Keratinocyte (primary cell): ENCODE data around the gene CR1L.

Experiments used
- CTCF ChIP-seq, 3 experiments: IDR thresholded peaks in 1 of 3; conservative IDR thresholded peaks in 1 of 3; optimal IDR thresholded peaks in 1 of 3; 2 replicates in 2 of 3; 3 replicates in 1 of 3; pipeline versions ENCODE3 to v1.5.1; 2011; ENCODE audit warnings: low read length in 3 of 3, mild to moderate bottlenecking in 3 of 3, moderate library complexity in 2 of 3, control low read depth in 1 of 3, inconsistent platforms in 1 of 3; ENCODE audit not compliant: insufficient read depth in 2 of 3; ENCODE audit errors: extremely low read depth in 1 of 3
- EZH2 ChIP-seq: IDR thresholded peaks from one replicate; pipeline ENCODE4 v1.6.1; 2012; ENCODE audit warnings: inconsistent platforms, mild to moderate bottlenecking, low read length, moderate library complexity

DNA sequence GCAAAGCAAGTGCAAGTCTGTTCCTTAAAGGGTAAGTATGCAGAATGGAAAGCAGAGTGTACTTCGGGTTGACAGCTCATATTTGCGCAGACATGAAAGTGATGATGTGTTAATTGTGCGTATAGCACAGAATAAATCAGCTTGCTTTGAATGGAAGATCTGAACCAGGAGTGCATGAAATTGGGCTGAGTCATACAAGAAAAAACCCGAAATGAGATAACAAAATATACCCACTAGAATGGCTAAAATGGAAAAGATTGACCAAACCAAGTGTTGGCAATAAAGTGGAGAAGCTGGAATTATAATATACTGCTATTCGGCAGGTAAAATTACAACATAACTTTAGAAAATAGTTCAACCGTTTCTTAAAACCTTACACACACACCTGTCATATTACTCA lies 28.5 kb downstream of the CR1L start:
- TF ChIP-seq EZH2: no peak
- TF ChIP-seq CTCF (optimal IDR thresholded peaks at IDR 0.05 in 1 of 3, IDR thresholded peaks at IDR 0.05 in 1 of 3, conservative IDR thresholded peaks at IDR 0.05 in 1 of 3; ENCODE audit: extremely low read depth in 1 of 3, insufficient read depth in 2 of 3, low read length in 3 of 3): no peak
